ENCODE data around the gene OAT.

The OAT gene

GRCh38 chr10:124359336-124359832 is 59.3 kb downstream of the OAT start:
- TF ChIP-seq ZFP3 (CRISPR knock-in tag; IDR thresholded peaks at IDR 0.05) (no peak), ZFP30 (CRISPR knock-in tag; IDR thresholded peaks at IDR 0.05) (no peak), PATZ1 (CRISPR knock-in tag; IDR thresholded peaks at IDR 0.05; ENCODE audit: borderline replicate concordance) (no peak), ZNF565 (CRISPR knock-in tag; conservative IDR thresholded peaks at IDR 0.05; ENCODE audit: low read depth) (no peak)
- TF ChIP-seq, protein P1, sequence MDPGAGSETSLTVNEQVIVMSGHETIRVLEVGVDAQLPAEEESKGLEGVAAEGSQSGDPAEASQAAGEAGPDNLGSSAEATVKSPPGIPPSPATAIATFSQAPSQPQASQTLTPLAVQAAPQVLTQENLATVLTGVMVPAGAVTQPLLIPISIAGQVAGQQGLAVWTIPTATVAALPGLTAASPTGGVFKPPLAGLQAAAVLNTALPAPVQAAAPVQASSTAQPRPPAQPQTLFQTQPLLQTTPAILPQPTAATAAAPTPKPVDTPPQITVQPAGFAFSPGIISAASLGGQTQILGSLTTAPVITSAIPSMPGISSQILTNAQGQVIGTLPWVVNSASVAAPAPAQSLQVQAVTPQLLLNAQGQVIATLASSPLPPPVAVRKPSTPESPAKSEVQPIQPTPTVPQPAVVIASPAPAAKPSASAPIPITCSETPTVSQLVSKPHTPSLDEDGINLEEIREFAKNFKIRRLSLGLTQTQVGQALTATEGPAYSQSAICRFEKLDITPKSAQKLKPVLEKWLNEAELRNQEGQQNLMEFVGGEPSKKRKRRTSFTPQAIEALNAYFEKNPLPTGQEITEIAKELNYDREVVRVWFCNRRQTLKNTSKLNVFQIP (CRISPR knock-in tag; IDR thresholded peaks at IDR 0.05; ENCODE audit: borderline replicate concordance, low read depth): no peak
- no peak for ATAC-seq

DNA sequence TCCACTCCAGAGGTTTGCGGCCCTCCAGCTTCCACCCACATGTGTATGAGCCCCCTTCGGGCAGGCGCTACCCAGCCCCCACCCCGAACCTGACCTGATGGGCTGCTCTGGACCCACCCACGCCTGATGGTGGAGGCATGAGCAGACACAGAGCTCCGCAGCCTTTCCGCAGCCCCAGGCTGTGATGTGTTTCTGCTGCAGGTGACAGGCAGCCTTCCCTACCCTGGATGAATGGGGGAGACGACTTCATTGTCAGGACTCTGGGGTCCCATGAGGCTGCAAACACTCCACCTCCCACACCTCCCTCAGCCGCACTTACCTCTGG is 61.2 kb downstream of the OAT start:
- TF ChIP-seq ARNTL (CRISPR knock-in tag; IDR thresholded peaks at IDR 0.05; ENCODE audit: borderline replicate concordance, low read depth) (no peak), CSDC2 (CRISPR knock-in tag; IDR thresholded peaks at IDR 0.05) (no peak), ZFP3 (CRISPR knock-in tag; IDR thresholded peaks at IDR 0.05) (no peak), ZNF565 (CRISPR knock-in tag; conservative IDR thresholded peaks at IDR 0.05; ENCODE audit: low read depth) (no peak), ZC3H10 (CRISPR knock-in tag; IDR thresholded peaks at IDR 0.05) (no peak), ZNF8 (CRISPR knock-in tag; IDR thresholded peaks at IDR 0.05) (no peak), GLIS3 (CRISPR knock-in tag; IDR thresholded peaks at IDR 0.05) (no peak), PPARA (CRISPR knock-in tag; IDR thresholded peaks at IDR 0.05; ENCODE audit: borderline replicate concordance) (no peak)
- TF ChIP-seq, protein P2, sequence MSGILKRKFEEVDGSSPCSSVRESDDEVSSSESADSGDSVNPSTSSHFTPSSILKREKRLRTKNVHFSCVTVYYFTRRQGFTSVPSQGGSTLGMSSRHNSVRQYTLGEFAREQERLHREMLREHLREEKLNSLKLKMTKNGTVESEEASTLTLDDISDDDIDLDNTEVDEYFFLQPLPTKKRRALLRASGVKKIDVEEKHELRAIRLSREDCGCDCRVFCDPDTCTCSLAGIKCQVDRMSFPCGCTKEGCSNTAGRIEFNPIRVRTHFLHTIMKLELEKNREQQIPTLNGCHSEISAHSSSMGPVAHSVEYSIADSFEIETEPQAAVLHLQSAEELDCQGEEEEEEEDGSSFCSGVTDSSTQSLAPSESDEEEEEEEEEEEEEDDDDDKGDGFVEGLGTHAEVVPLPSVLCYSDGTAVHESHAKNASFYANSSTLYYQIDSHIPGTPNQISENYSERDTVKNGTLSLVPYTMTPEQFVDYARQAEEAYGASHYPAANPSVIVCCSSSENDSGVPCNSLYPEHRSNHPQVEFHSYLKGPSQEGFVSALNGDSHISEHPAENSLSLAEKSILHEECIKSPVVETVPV (CRISPR knock-in tag; IDR thresholded peaks at IDR 0.05): no peak
- ATAC-seq: no peak

- no peak for ATAC-seq
- no peak for TF ChIP-seq SNAI2 (CRISPR knock-in tag; IDR thresholded peaks at IDR 0.05)
- TF ChIP-seq PATZ1 (CRISPR knock-in tag; IDR thresholded peaks at IDR 0.05; ENCODE audit: borderline replicate concordance): no peak
- no peak for TF ChIP-seq ZNF565 (CRISPR knock-in tag; conservative IDR thresholded peaks at IDR 0.05; ENCODE audit: low read depth)
- TF ChIP-seq, protein P3, sequence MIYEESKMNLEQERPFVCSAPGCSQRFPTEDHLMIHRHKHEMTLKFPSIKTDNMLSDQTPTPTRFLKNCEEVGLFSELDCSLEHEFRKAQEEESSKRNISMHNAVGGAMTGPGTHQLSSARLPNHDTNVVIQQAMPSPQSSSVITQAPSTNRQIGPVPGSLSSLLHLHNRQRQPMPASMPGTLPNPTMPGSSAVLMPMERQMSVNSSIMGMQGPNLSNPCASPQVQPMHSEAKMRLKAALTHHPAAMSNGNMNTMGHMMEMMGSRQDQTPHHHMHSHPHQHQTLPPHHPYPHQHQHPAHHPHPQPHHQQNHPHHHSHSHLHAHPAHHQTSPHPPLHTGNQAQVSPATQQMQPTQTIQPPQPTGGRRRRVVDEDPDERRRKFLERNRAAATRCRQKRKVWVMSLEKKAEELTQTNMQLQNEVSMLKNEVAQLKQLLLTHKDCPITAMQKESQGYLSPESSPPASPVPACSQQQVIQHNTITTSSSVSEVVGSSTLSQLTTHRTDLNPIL (CRISPR knock-in tag; IDR thresholded peaks at IDR 0.05; ENCODE audit: low read depth): no peak
- TF ChIP-seq ESRRG (CRISPR knock-in tag; IDR thresholded peaks at IDR 0.05): no peak
- TF ChIP-seq ZFP30 (CRISPR knock-in tag; IDR thresholded peaks at IDR 0.05): no peak
- TF ChIP-seq GLIS3 (CRISPR knock-in tag; IDR thresholded peaks at IDR 0.05): no peak
- TF ChIP-seq TSHZ2 (CRISPR knock-in tag; IDR thresholded peaks at IDR 0.05): no peak
- no peak for TF ChIP-seq ZNF70 (CRISPR knock-in tag; IDR thresholded peaks at IDR 0.05)
- no peak for TF ChIP-seq ZFP3 (CRISPR knock-in tag; IDR thresholded peaks at IDR 0.05)
- TF ChIP-seq BACH2 (CRISPR knock-in tag; IDR thresholded peaks at IDR 0.05; ENCODE audit: borderline replicate concordance): no peak
- TF ChIP-seq, protein P2 (CRISPR knock-in tag; IDR thresholded peaks at IDR 0.05): no peak
- no peak for TF ChIP-seq CSDC2 (CRISPR knock-in tag; IDR thresholded peaks at IDR 0.05)
- TF ChIP-seq OSR1 (CRISPR knock-in tag; IDR thresholded peaks at IDR 0.05): no peak
- TF ChIP-seq, protein P1 (CRISPR knock-in tag; IDR thresholded peaks at IDR 0.05; ENCODE audit: borderline replicate concordance, low read depth): no peak
- TF ChIP-seq ZC3H10 (CRISPR knock-in tag; IDR thresholded peaks at IDR 0.05): no peak
- no peak for TF ChIP-seq ARNTL (CRISPR knock-in tag; IDR thresholded peaks at IDR 0.05; ENCODE audit: borderline replicate concordance, low read depth)
- no peak for TF ChIP-seq RARB (CRISPR knock-in tag; IDR thresholded peaks at IDR 0.05)
- no peak for TF ChIP-seq ZNF8 (CRISPR knock-in tag; IDR thresholded peaks at IDR 0.05)
Observed at GRCh38 chr10:124356701-124357560, 61.8 kb downstream of the OAT start.

Data from SK-N-SH treated with all-trans-retinoic acid at 6 μM for 48 hours (cell line).